ENCODE measurements around the gene MTG2.
"Not testable (repeated sequence)": the region's sequence is repeated elsewhere in the genome, so short reads cannot be mapped to it uniquely, and the experiment has no call there.

Gene MTG2

GRCh38 chr20:62146019-62146755 lies 36.6 kb upstream of the MTG2 start:
- DNase-seq: no peak

- no peak for DNase-seq
These were observed 35.7 kb upstream of the MTG2 start for GRCh38 chr20:62147125-62147524.

GRCh38 chr20:62147528-62147927 lies 35.3 kb upstream of the MTG2 start:
- DNase-seq: no peak

GRCh38 chr20:62148383-62148782 lies 34.4 kb upstream of the MTG2 start:
- not testable (repeated sequence) for DNase-seq

- no peak for DNase-seq
These were observed 33.9 kb upstream of the MTG2 start for GRCh38 chr20:62148908-62149314.

GRCh38 chr20:62149532-62150309 lies 33.1 kb upstream of the MTG2 start:
- no peak for DNase-seq

GRCh38 chr20:62150310-62150575 lies 32.6 kb upstream of the MTG2 start:
- DNase-seq: no peak

- DNase-seq: no peak
These were observed 31.6 kb upstream of the MTG2 start for GRCh38 chr20:62151225-62151624.

- DNase-seq: no peak
These were observed 30.9 kb upstream of the MTG2 start for GRCh38 chr20:62151835-62152364.

- peak; percentile 78 for DNase-seq
These were observed 27.2 kb upstream of the MTG2 start for GRCh38 chr20:62155428-62156253.

- DNase-seq: no peak
These were observed 26.6 kb upstream of the MTG2 start for GRCh38 chr20:62156254-62156556.

GRCh38 chr20:62156592-62157386 lies 26.0 kb upstream of the MTG2 start:
- peak; percentile 42 for DNase-seq

GRCh38 chr20:62157387-62158087 lies 25.3 kb upstream of the MTG2 start:
- DNase-seq: no peak

GRCh38 chr20:62158088-62158400 lies 24.8 kb upstream of the MTG2 start:
- no peak for DNase-seq

- DNase-seq: no peak
These were observed 24.3 kb upstream of the MTG2 start for GRCh38 chr20:62158541-62158940.

- no peak for DNase-seq
These were observed 23.8 kb upstream of the MTG2 start for GRCh38 chr20:62159052-62159451.

- peak; percentile 28 for DNase-seq
These were observed 23.0 kb upstream of the MTG2 start for GRCh38 chr20:62159839-62160238.

GRCh38 chr20:62160253-62160652 lies 22.6 kb upstream of the MTG2 start:
- DNase-seq: no peak

GRCh38 chr20:62160876-62161275 lies 22.0 kb upstream of the MTG2 start:
- no peak for DNase-seq

GRCh38 chr20:62161347-62161746 lies 21.5 kb upstream of the MTG2 start:
- DNase-seq: peak; percentile 66

GRCh38 chr20:62162765-62163484 lies 19.9 kb upstream of the MTG2 start:
- no peak for DNase-seq

- no peak for DNase-seq
These were observed 19.4 kb upstream of the MTG2 start for GRCh38 chr20:62163485-62163865.
